ENCODE measurements around the gene KPNA3. TPM values are rescaled to one million over a fixed set of nuclear protein-coding genes. Genes with fewer than 3 reads are reported as not detected.

The KPNA3 gene
- total and polyA plus RNA-seq, 2 experiments from 2014 or later = 29.8 to 36.4 TPM

GRCh38 chr13:49838989-49839388, 46.5 kb upstream of the KPNA3 start:
- Histone ChIP-seq H3K36me3 (ENCODE audit: low read depth) (no peaks in the 10 kb centered on the region), H3K9me3 (ENCODE audit: low read depth) (no peaks in the 10 kb centered on the region), H3K79me2 (ENCODE audit: insufficient read depth) (no peaks in the 10 kb centered on the region), H3K4me1 (ENCODE audit: insufficient read depth) (peaks cover 8% of the 10 kb centered on the region), H3K9ac (no peak overlapping the region), H3K27me3 (replicated peaks; ENCODE audit: insufficient read depth) (no peaks in the 10 kb centered on the region), H2AFZ (no peak overlapping the region), H4K20me1 (ENCODE audit: insufficient read depth) (no peaks in the 10 kb centered on the region), H3K27ac (no peak overlapping the region), H3K9me2 (ENCODE audit: insufficient read depth) (no peaks in the 10 kb centered on the region), H3K4me3 (no peak overlapping the region), H3K4me2 (ENCODE audit: unreplicated experiment) (no peak overlapping the region), H3F3A (ENCODE audit: insufficient read depth) (0 out of 2 replicates have a peak, but pooled peaks cover 5% of the 10 kb centered on the region)
- in situ Hi-C loops (cut with MboI) = no loop called here
- DNase-seq = no peak
- 85 to 88% methylated on average over 4 of the region's 4 CpGs for WGBS, 2 experiments (ENCODE audit: low coverage in 1 of 2, low lambda C conversion rate in 2 of 2, missing lambda C conversion rate in 2 of 2)
- no peak for TF ChIP-seq EZH2 (IDR thresholded peaks at IDR 0.05; ENCODE audit: insufficient read depth, poor library complexity, severe bottlenecking)
- no peak for TF ChIP-seq EZH2phosphoT487 (IDR thresholded peaks at IDR 0.05; ENCODE audit: insufficient read depth, low read depth)

- WGBS, 2 experiments (ENCODE audit: low coverage in 1 of 2, low lambda C conversion rate in 2 of 2, missing lambda C conversion rate in 2 of 2) = 61 to 71% methylated on average over 5 of the region's 5 CpGs
Measured at GRCh38 chr13:49836516-49836915, 44.0 kb upstream of the KPNA3 start.

GRCh38 chr13:49833402-49833801, 40.9 kb upstream of the KPNA3 start:
- TF ChIP-seq EZH2 (IDR thresholded peaks at IDR 0.05; ENCODE audit: insufficient read depth, poor library complexity, severe bottlenecking) = no peak
- no peak for TF ChIP-seq EZH2phosphoT487 (IDR thresholded peaks at IDR 0.05; ENCODE audit: insufficient read depth, low read depth)
- H3K27me3 ChIP-seq (replicated peaks; ENCODE audit: insufficient read depth) = peaks cover 19% of the 10 kb centered on the region; the same call in 1 of the 2 replicates
- 0 out of 2 replicates have a peak, but pooled peaks cover 2% of the 10 kb centered on the region for H3F3A ChIP-seq (ENCODE audit: insufficient read depth)
- no peak for DNase-seq
- H3K9ac ChIP-seq = no peak overlapping the region
- H3K4me2 ChIP-seq (ENCODE audit: unreplicated experiment) = no peak overlapping the region
- H3K79me2 ChIP-seq (ENCODE audit: insufficient read depth) = no peaks in the 10 kb centered on the region
- no peak overlapping the region for H3K27ac ChIP-seq
- H3K4me1 ChIP-seq (ENCODE audit: insufficient read depth) = peaks cover 5% of the 10 kb centered on the region
- H2AFZ ChIP-seq = no peak overlapping the region
- no peaks in the 10 kb centered on the region for H3K9me3 ChIP-seq (ENCODE audit: low read depth)
- in situ Hi-C loops (cut with MboI) = no loop called here
- H3K9me2 ChIP-seq (ENCODE audit: insufficient read depth) = no peaks in the 10 kb centered on the region
- no peaks in the 10 kb centered on the region for H4K20me1 ChIP-seq (ENCODE audit: insufficient read depth)
- WGBS, 2 experiments (ENCODE audit: low coverage in 1 of 2, low lambda C conversion rate in 2 of 2, missing lambda C conversion rate in 2 of 2) = 69 to 80% methylated on average over 5 of the region's 5 CpGs
- no peaks in the 10 kb centered on the region for H3K36me3 ChIP-seq (ENCODE audit: low read depth)
- no peak overlapping the region for H3K4me3 ChIP-seq

More at GRCh38 chr13:49836516-49836915, 44.0 kb upstream of the KPNA3 start:
- no peaks in the 10 kb centered on the region for H3K36me3 ChIP-seq (ENCODE audit: low read depth)
- no peak overlapping the region for H3K4me2 ChIP-seq (ENCODE audit: unreplicated experiment)
- TF ChIP-seq EZH2 (IDR thresholded peaks at IDR 0.05; ENCODE audit: insufficient read depth, poor library complexity, severe bottlenecking) = no peak
- TF ChIP-seq EZH2phosphoT487 (IDR thresholded peaks at IDR 0.05; ENCODE audit: insufficient read depth, low read depth) = no peak
- 0 out of 2 replicates have a peak, but pooled peaks cover 5% of the 10 kb centered on the region for H3F3A ChIP-seq (ENCODE audit: insufficient read depth)
- in situ Hi-C loops (cut with MboI) = no loop called here
- H3K9me3 ChIP-seq (ENCODE audit: low read depth) = no peaks in the 10 kb centered on the region
- H3K4me1 ChIP-seq (ENCODE audit: insufficient read depth) = peaks cover 8% of the 10 kb centered on the region
- H3K9me2 ChIP-seq (ENCODE audit: insufficient read depth) = no peaks in the 10 kb centered on the region
- H3K79me2 ChIP-seq (ENCODE audit: insufficient read depth) = no peaks in the 10 kb centered on the region
- no peak overlapping the region for H3K27ac ChIP-seq
- DNase-seq = no peak
- H3K9ac ChIP-seq = no peak overlapping the region
- H4K20me1 ChIP-seq (ENCODE audit: insufficient read depth) = no peaks in the 10 kb centered on the region
- H3K4me3 ChIP-seq = no peak overlapping the region
- H3K27me3 ChIP-seq (replicated peaks; ENCODE audit: insufficient read depth) = peaks cover 4% of the 10 kb centered on the region; the same call in 1 of the 2 replicates
- no peak overlapping the region for H2AFZ ChIP-seq

GRCh38 chr13:49831455-49831854, 39.0 kb upstream of the KPNA3 start:
- in situ Hi-C loops (cut with MboI) = no loop called here
- H2AFZ ChIP-seq = 0 out of 2 replicates have a peak overlapping the region, but pooled peaks have one; percentile 16
- H3K27ac ChIP-seq = no peak overlapping the region
- H3K9ac ChIP-seq = no peak overlapping the region
- peaks cover 19% of the 10 kb centered on the region; the same call in 1 of the 2 replicates for H3K27me3 ChIP-seq (replicated peaks; ENCODE audit: insufficient read depth)
- no peak for DNase-seq
- no peaks in the 10 kb centered on the region for H3K79me2 ChIP-seq (ENCODE audit: insufficient read depth)
- TF ChIP-seq EZH2 (IDR thresholded peaks at IDR 0.05; ENCODE audit: insufficient read depth, poor library complexity, severe bottlenecking) = no peak
- TF ChIP-seq EZH2phosphoT487 (IDR thresholded peaks at IDR 0.05; ENCODE audit: insufficient read depth, low read depth) = no peak
- no peak overlapping the region for H3K4me2 ChIP-seq (ENCODE audit: unreplicated experiment)
- no peaks in the 10 kb centered on the region for H4K20me1 ChIP-seq (ENCODE audit: insufficient read depth)
- H3F3A ChIP-seq (ENCODE audit: insufficient read depth) = no peaks in the 10 kb centered on the region
- no peaks in the 10 kb centered on the region for H3K36me3 ChIP-seq (ENCODE audit: low read depth)
- no peaks in the 10 kb centered on the region for H3K9me3 ChIP-seq (ENCODE audit: low read depth)
- no peaks in the 10 kb centered on the region for H3K9me2 ChIP-seq (ENCODE audit: insufficient read depth)
- 14 to 18% methylated on average over 4 of the region's 4 CpGs for WGBS, 2 experiments (ENCODE audit: low coverage in 1 of 2, low lambda C conversion rate in 2 of 2, missing lambda C conversion rate in 2 of 2)
- no peak overlapping the region for H3K4me3 ChIP-seq
- no peaks in the 10 kb centered on the region for H3K4me1 ChIP-seq (ENCODE audit: insufficient read depth)

Measured in GM23248 (cell line).